Stomach (tissue), 9 donors: ENCODE measurements around the gene ZNF613. TPM values are rescaled to one million over a fixed set of nuclear protein-coding genes. Genes with fewer than 3 reads are reported as not detected.
"Not testable (repeated sequence)": the region's sequence is repeated elsewhere in the genome, so short reads cannot be mapped to it uniquely, and the experiment has no call there.

Experiments used
- DNase-seq, 2 donors: peaks; one replicate each; pipeline versions ENCODE4 v3.0.0 to v3.0.0-alpha.2; 2013 to 2019
- H3K27ac ChIP-seq, 5 donors: fragments of 200-600 bp in 4 of 5; sonication (generic) in 4 of 5; one replicate each; pipeline ENCODE4 v1.5.1; 2013 to 2019; ENCODE audit warnings: mild to moderate bottlenecking in 1 of 5, moderate library complexity in 1 of 5
- H3K27me3 ChIP-seq, 3 donors: fragments of 200-600 bp; sonication (generic); one replicate each; pipeline ENCODE4 v1.5.1; 2017 to 2019; ENCODE audit warnings: mixed run types in 1 of 3
- H3K36me3 ChIP-seq, 4 donors: fragments of 200-600 bp; sonication (generic); 1 replicate in 3 of 4; 2 replicates in 1 of 4; pipeline ENCODE4 v1.5.1; 2016 to 2019
- H3K4me1 ChIP-seq, 4 donors: fragments of 200-600 bp; sonication (generic); one replicate each; pipeline ENCODE4 v1.5.1; 2016 to 2019
- H3K4me3 ChIP-seq, 4 donors: fragments of 200-600 bp; sonication (generic) in 3 of 4; one replicate each; pipeline ENCODE4 v1.5.1; 2016 to 2019; ENCODE audit warnings: mild to moderate bottlenecking in 1 of 4
- H3K9me3 ChIP-seq, 4 donors: fragments of 200-600 bp; sonication (generic); one replicate each; pipeline ENCODE4 v1.5.1; 2016 to 2019
- EP300 ChIP-seq: sonication (generic); formaldehyde crosslinking; IDR thresholded peaks from one replicate; pipeline ENCODE4 v1.6.1; 2017; ENCODE audit warnings: antibody characterized with exemption
- POLR2A ChIP-seq, 4 donors: fragments of 450-650 bp; IDR thresholded peaks; one replicate each; pipeline ENCODE4 v1.6.1; 2016; ENCODE audit warnings: antibody characterized with exemption in 4 of 4, control low read depth in 2 of 4, mild to moderate bottlenecking in 1 of 4, moderate library complexity in 1 of 4
- POLR2AphosphoS5 ChIP-seq, 3 donors: sonication (generic); formaldehyde crosslinking; IDR thresholded peaks; one replicate each; pipeline ENCODE4 v1.6.1; 2016; ENCODE audit warnings: antibody characterized with exemption in 3 of 3
- WGBS, 5 donors: extraction: QIAGEN DNeasy Blood & Tissue Kit in 3 of 5; methylation state at CpG; one replicate each; pipeline versions ENCODE4 v1.1.5 to v1.1.7; 2013 to 2018; 5-methylcytosine and 5-hydroxymethylcytosine counted together
- intact Hi-C: fragments of 100-400 bp; cut with DNase I; formaldehyde crosslinking; loops from one replicate; pipeline ENCODE4 v1.15.1; 2023; ENCODE audit warnings: low total_unique reads
- polyA plus RNA-seq, 3 donors: library from polyadenylated mRNA; stranded (reverse); fragments of 200-250 nt; gene quantifications; one replicate each; pipeline ENCODE4 v1.2.3, GENCODE V29; 2013
- total RNA-seq, 5 donors: library from RNA; depleted of rRNA; stranded (reverse); fragments of >200 nt; gene quantifications; one replicate each; pipeline versions ENCODE4 v1.1.0 to v1.2.3, GENCODE V29; 2014 to 2016
- TF ChIP-seq, protein P1 (sequence below), 7 experiments: fragments of 450-650 bp in 4 of 7; fragments of 200-600 bp in 3 of 7; sonication (generic) in 3 of 7; IDR thresholded peaks; one replicate each; pipeline ENCODE4 v1.5.1; 2016 to 2019; ENCODE audit warnings: antibody characterized with exemption in 7 of 7, control low read depth in 2 of 7, mild to moderate bottlenecking in 1 of 7
- donor health status: healthy with polysubstance abuse.
- donor health status: Bipolar disorder and iron deficiency.
- donor health status: healthy.

Gene ZNF613
- total and polyA plus RNA-seq, 8 donors: 0.29 to 12.8 (median 2.7) TPM

DNA sequence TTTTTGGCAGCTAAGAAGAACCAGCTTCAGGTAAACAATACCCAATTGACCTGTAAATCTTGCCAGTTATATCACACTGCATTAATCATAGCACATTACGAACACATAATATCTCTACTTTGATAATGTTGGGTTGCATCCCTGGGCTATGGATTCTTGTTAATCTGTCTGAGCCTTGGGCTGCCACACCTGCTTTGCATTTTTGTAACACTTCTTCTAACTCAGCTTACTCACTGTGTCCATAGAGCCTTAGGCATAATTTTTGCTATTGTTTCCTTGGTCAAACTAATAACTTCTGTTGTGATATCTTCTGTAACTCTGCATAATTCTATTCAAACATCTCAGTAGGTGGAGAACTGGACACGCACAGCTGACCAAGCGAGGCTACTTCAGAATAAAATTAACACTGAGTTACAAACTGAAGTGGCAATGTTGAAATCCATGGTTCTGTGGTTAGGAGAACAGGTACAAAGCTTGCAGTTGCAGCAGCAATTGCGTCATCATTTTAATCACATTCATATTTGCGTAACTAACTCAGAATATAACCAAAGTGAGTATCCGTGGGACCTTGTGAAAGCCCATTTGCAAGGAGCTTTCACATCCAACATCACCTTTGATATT lies 53.0 kb downstream of the ZNF613 start:
- no peak for DNase-seq
- intact Hi-C loops: no loop called here
- Histone ChIP-seq H3K9me3 (peaks cover 39 to 100% (median 83%) of the 10 kb centered on the region in 4 donors), H3K27ac (no peak overlapping the region), H3K4me3 (no peak overlapping the region), H3K36me3 (peaks cover 7 to 82% (median 61%) of the 10 kb centered on the region in 4 donors), H3K4me1 (peaks cover 1 to 7% (median 4%) of the 10 kb centered on the region in 4 donors), H3K27me3 (no peaks in the 10 kb centered on the region)
- WGBS, 5 donors: 94 to 97% (median 94%) methylated on average over 6 of the region's 6 CpGs
- TF ChIP-seq POLR2AphosphoS5 (IDR thresholded peaks at IDR 0.05) (no peak), EP300 (no peak), POLR2A (IDR thresholded peaks at IDR 0.05) (no peak)
- TF ChIP-seq, protein P1, sequence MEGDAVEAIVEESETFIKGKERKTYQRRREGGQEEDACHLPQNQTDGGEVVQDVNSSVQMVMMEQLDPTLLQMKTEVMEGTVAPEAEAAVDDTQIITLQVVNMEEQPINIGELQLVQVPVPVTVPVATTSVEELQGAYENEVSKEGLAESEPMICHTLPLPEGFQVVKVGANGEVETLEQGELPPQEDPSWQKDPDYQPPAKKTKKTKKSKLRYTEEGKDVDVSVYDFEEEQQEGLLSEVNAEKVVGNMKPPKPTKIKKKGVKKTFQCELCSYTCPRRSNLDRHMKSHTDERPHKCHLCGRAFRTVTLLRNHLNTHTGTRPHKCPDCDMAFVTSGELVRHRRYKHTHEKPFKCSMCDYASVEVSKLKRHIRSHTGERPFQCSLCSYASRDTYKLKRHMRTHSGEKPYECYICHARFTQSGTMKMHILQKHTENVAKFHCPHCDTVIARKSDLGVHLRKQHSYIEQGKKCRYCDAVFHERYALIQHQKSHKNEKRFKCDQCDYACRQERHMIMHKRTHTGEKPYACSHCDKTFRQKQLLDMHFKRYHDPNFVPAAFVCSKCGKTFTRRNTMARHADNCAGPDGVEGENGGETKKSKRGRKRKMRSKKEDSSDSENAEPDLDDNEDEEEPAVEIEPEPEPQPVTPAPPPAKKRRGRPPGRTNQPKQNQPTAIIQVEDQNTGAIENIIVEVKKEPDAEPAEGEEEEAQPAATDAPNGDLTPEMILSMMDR (IDR thresholded peaks at IDR 0.05): no peak

DNA sequence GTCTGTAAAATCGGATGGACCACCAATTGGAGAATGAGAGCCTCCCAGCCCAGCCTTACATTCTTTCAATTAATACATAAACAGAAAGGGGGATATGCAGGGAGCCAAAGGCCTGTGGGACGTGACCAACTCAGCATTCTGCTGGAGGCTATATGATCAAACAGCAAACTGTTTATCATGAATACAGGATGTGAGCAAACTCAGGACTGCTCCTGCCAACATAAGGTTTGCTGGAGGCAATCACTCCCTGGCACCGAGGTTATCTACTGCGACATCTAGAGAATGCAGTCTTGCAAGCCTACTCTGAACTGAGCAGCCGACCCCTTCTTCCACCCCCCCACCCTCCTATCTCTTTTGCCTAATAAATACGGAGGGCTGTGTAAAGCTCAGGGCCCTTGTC lies 53.7 kb downstream of the ZNF613 start:
- H3K36me3 ChIP-seq: peaks cover 7 to 75% (median 58%) of the 10 kb centered on the region in 4 donors
- H3K4me3 ChIP-seq, DNase-seq, H3K27me3 ChIP-seq, H3K27ac ChIP-seq, intact Hi-C loops: not testable (repeated sequence)
- WGBS, 5 donors: 93 to 97% (median 96%) methylated on average over 6 of the region's 6 CpGs
- H3K4me1 ChIP-seq: peaks cover 8 to 14% (median 11%) of the 10 kb centered on the region in 4 donors
- peaks cover 33 to 96% (median 79%) of the 10 kb centered on the region in 4 donors for H3K9me3 ChIP-seq

DNA sequence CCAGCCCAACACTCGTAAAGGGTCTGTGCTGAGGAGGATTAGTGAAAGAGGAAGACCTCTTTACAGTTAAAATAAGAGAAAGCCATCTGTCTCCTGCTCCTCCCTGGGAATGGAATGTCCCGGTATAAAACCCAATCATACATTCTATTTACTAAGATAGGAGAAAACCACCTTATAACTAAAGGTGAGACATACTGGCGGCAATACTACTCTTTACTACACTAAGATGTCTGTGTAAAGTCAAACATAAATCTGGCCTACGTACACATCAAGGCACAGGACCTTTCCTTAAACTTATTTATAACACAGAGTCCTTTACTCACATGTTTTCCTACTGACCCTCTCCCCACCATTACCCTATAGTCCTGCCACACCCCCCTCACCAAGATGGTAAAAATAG lies 56.1 kb downstream of the ZNF613 start:
- no peak for TF ChIP-seq POLR2A (IDR thresholded peaks at IDR 0.05)
- TF ChIP-seq, protein P1 (IDR thresholded peaks at IDR 0.05): no peak
- no peak for TF ChIP-seq EP300
- no peak for TF ChIP-seq POLR2AphosphoS5 (IDR thresholded peaks at IDR 0.05)
- H3K4me1 ChIP-seq: peaks cover 8 to 19% (median 14%) of the 10 kb centered on the region in 4 donors
- DNase-seq: no peak
- WGBS, 5 donors: 90 to 98% (median 97%) methylated on average over 4 of the region's 4 CpGs
- no peaks in the 10 kb centered on the region for H3K27me3 ChIP-seq
- H3K4me3 ChIP-seq: no peak overlapping the region
- H3K9me3 ChIP-seq: peaks cover 20 to 85% (median 63%) of the 10 kb centered on the region in 4 donors
- no peak overlapping the region for H3K27ac ChIP-seq
- H3K36me3 ChIP-seq: peaks cover 7 to 51% (median 43%) of the 10 kb centered on the region in 4 donors
- intact Hi-C loops: no loop called here

DNA sequence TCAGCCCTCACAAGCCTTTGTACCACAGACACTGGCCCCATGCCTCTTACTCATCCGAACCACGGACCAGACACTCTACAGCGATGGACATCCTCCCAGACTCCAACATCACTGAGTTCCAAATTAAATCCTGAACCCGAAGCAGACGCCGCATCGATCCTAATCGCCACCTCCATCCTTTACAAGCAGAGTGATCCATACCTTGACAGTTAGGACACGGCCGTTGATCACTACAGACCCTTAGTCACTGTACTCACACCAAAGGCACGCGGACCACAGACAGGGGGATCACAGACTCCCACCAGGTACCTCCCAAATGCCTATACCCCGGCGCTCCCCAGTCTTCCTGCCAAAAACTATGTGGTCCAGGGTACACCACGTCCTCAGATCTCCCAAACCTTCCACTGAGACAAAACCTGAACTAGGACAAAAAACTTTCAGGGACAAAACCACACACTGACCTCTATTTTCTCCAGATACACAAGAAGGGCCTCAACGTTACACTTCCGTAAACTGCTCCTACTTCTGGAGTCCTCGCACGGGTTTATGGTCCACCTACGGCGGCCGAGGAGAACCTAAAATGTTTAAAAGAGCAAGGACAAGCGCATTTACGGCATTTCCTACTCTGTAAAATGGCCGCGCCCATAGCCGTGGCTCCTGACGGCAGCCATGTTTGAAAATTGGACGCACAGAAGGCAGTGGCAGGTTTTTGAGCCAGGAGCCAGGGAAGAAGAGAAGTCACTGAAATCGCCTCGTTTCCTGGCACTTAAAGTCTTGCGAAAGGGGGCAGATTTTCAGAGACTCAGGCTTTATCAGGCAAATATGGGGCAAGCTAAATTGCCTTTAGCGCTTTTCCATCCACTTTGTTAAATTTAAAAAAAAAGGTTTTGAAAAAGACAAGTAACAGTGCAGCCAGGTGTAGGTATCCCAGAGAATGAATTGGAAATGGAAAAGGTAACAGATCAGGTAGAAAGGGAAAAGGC lies 59.3 kb downstream of the ZNF613 start, which contains the start of gene ZNF350:
Gene ZNF350 (minus strand): TSS at position 532 of the 983 bp plus-strand sequence. CDS start 12,480 bp downstream, outside the sequence.
- intact Hi-C loops: no loop called here
- Histone ChIP-seq H3K4me3 (peak within 1 kb of the TSS; percentile 70 to 96 (median 76)), H3K27ac (peak within 1 kb of the TSS; percentile 28 to 83 (median 75)), H3K4me1 (peaks cover 8 to 19% (median 14%) of the 10 kb centered on the region in 4 donors), H3K27me3 (no peaks in the 10 kb centered on the region), H3K9me3 (peaks cover 24 to 84% (median 57%) of the 10 kb centered on the region in 4 donors), H3K36me3 (peaks cover 0 to 33% (median 11%) of the 10 kb centered on the region in 4 donors)
- 2 to 3% (median 3%) methylated on average over 32 to 33 of the region's 33 CpGs for WGBS, 5 donors
- TF ChIP-seq EP300 (no peak), POLR2AphosphoS5 (IDR thresholded peaks at IDR 0.05) (peak; percentile 84 to 98 (median 94)), POLR2A (IDR thresholded peaks at IDR 0.05) (no peak)
- TF ChIP-seq, protein P1 (IDR thresholded peaks at IDR 0.05): no peak
- DNase-seq: peak; percentile 95 to 98
